HCT116 (cell line): ENCODE results near the gene HNRNPA1. TPM values are rescaled to one million over a fixed set of nuclear protein-coding genes. Genes with fewer than 3 reads are reported as not detected.

Source experiments
- ATAC-seq: fragments of 200-7000 bp; cut with Tn5 transposase; 2 replicates; pipeline ENCODE4 v1.9.1; 2020; ENCODE audit warnings: mild to moderate bottlenecking, moderate library complexity
- BruUV-seq: library from RNA; stranded (reverse); fragments of 400-500 nt; replicated peaks from 2 replicates; lab custom pipeline; 2021; lab: Mats Ljungman, UMichigan
- CTCF ChIA-PET: fragments of 300-600 bp; sonication (Branson Sonifier 250); formaldehyde crosslinking; loops from one replicate; lab custom pipeline; 2021; ENCODE audit warnings: antibody characterized with exemption; lab: Charles Lee
- POLR2A ChIA-PET: fragments of 300-600, 350-600 bp; sonication (Branson Sonifier 250); formaldehyde crosslinking; loops from one replicate; lab custom pipeline; 2021; ENCODE audit warnings: antibody characterized with exemption; lab: Charles Lee
- RAD21 ChIA-PET, 2 experiments: fragments of 300-600 bp; sonication (Branson Sonifier 250); formaldehyde crosslinking; loops; one replicate each; lab custom pipeline; 2023; ENCODE audit warnings: low total read pairs in 2 of 2; ENCODE audit not compliant: uncharacterized antibody in 2 of 2, unreplicated experiment in 2 of 2, low non-redundant PET in 1 of 2; lab: Charles Lee
- DNase-seq: peaks from one replicate; pipeline ENCODE4 v3.0.0-alpha.2; 2010; ENCODE audit warnings: low read depth, low spot score
- H2AFZ ChIP-seq: fragments of 200-600 bp; shearing (Covaris generic), sonication (generic); 2 replicates; pipeline ENCODE4 v1.6.1; 2017; ENCODE audit warnings: low read depth, mixed run types, mixed read lengths, antibody characterized with exemption, low read length; ENCODE audit not compliant: poor library complexity, severe bottlenecking
- H3K27ac ChIP-seq: 2 replicates; pipeline ENCODE4 v1.5.1; 2012; ENCODE audit warnings: low read depth, low read length
- H3K27me3 ChIP-seq: fragments of 200-600 bp; sonication (generic); 2 replicates; pipeline ENCODE4 v1.6.1; 2016; ENCODE audit warnings: mixed run types, low read length, mixed read lengths; ENCODE audit not compliant: insufficient read depth
- H3K36me3 ChIP-seq, 2 experiments: fragments of 200-500 bp in 1 of 2; fragments of 200-600 bp in 1 of 2; sonication (Bioruptor generic) in 1 of 2; sonication (generic) in 1 of 2; 2 replicates each; pipeline versions ENCODE4 v1.5.1 to v1.6.1; 2014 to 2016; ENCODE audit warnings: low read length in 2 of 2, inconsistent platforms in 1 of 2, mixed read lengths in 1 of 2, mixed run types in 1 of 2; ENCODE audit not compliant: insufficient read depth in 2 of 2, control insufficient read depth in 1 of 2
- H3K4me1 ChIP-seq, 2 experiments: fragments of 200-600 bp in 1 of 2; sonication (generic) in 1 of 2; 2 replicates each; pipeline versions ENCODE4 v1.5.1 to v1.6.1; 2012 to 2017; ENCODE audit warnings: low read length in 2 of 2, inconsistent platforms in 1 of 2, mild to moderate bottlenecking in 1 of 2, mixed read lengths in 1 of 2, mixed run types in 1 of 2, moderate library complexity in 1 of 2; ENCODE audit not compliant: insufficient read depth in 2 of 2, control insufficient read depth in 1 of 2
- H3K4me2 ChIP-seq: fragments of 200-600 bp; sonication (generic); 2 replicates; pipeline ENCODE4 v1.6.1; 2017; ENCODE audit warnings: mixed run types, low read length, mixed read lengths
- H3K4me3 ChIP-seq, 2 experiments: fragments of 200-600 bp in 1 of 2; sonication (generic) in 1 of 2; replicated peaks in 1 of 2; 2 replicates each; pipeline ENCODE4 v1.5.1; 2011 to 2016; ENCODE audit warnings: low read length in 2 of 2, control low read depth in 1 of 2, low read depth in 1 of 2, mild to moderate bottlenecking in 1 of 2, mixed read lengths in 1 of 2, mixed run types in 1 of 2
- H3K79me2 ChIP-seq: fragments of 200-600 bp; sonication (generic); 2 replicates; pipeline ENCODE4 v1.6.1; 2017; ENCODE audit warnings: mild to moderate bottlenecking, mixed run types, low read length, moderate library complexity, mixed read lengths; ENCODE audit not compliant: insufficient read depth
- H3K9ac ChIP-seq: fragments of 200-600 bp; sonication (generic); 2 replicates; pipeline ENCODE4 v1.6.1; 2016; ENCODE audit warnings: low read length, mixed read lengths
- H3K9me2 ChIP-seq: fragments of 200-600 bp; sonication (generic), shearing (Covaris generic); 2 replicates; pipeline ENCODE4 v1.6.1; 2017; ENCODE audit warnings: mixed run types, mild to moderate bottlenecking, moderate library complexity; ENCODE audit not compliant: insufficient read depth
- H3K9me3 ChIP-seq, 2 experiments: fragments of 200-500 bp in 1 of 2; fragments of 200-600 bp in 1 of 2; sonication (Bioruptor generic) in 1 of 2; sonication (generic) in 1 of 2; 2 replicates each; pipeline ENCODE4 v1.6.1; 2014 to 2017; ENCODE audit warnings: low read length in 2 of 2, mixed read lengths in 2 of 2, inconsistent platforms in 1 of 2, low read depth in 1 of 2, mild to moderate bottlenecking in 1 of 2, mixed run types in 1 of 2, moderate library complexity in 1 of 2; ENCODE audit not compliant: control insufficient read depth in 1 of 2, insufficient read depth in 1 of 2
- H4K20me1 ChIP-seq: fragments of 200-600 bp; sonication (generic), shearing (Covaris generic); 2 replicates; pipeline ENCODE4 v1.6.1; 2017; ENCODE audit warnings: mixed run types, mild to moderate bottlenecking, moderate library complexity; ENCODE audit not compliant: insufficient read depth
- CBX3 ChIP-seq: IDR thresholded peaks from 2 replicates; pipeline ENCODE4 v1.6.1; 2012; ENCODE audit warnings: low read depth
- CEBPB ChIP-seq: IDR thresholded peaks from 2 replicates; pipeline ENCODE4 v1.6.1; 2012; ENCODE audit warnings: low read depth
- CTCF ChIP-seq, 3 experiments: fragments of 200-600 bp in 1 of 3; sonication (generic) in 1 of 3; IDR thresholded peaks in 2 of 3; conservative IDR thresholded peaks in 1 of 3; 2 replicates each; pipeline ENCODE4 v1.5.1; 2012 to 2017; ENCODE audit warnings: low read depth in 2 of 3, low read length in 2 of 3, antibody characterized with exemption in 1 of 3, borderline replicate concordance in 1 of 3, control low read depth in 1 of 3, mild to moderate bottlenecking in 1 of 3, mixed read lengths in 1 of 3, mixed run types in 1 of 3, moderate library complexity in 1 of 3; ENCODE audit not compliant: insufficient read depth in 1 of 3
- EZH2 ChIP-seq: fragments of 200-600 bp; sonication (generic); IDR thresholded peaks from 2 replicates; pipeline ENCODE4 v1.6.1; 2017; ENCODE audit warnings: antibody characterized with exemption, mixed run types
- FOSL1 ChIP-seq: IDR thresholded peaks from 2 replicates; pipeline ENCODE4 v1.6.1; 2012; ENCODE audit warnings: low read depth
- POLR2A ChIP-seq: IDR thresholded peaks from 2 replicates; pipeline ENCODE4 v1.7.0; 2011; ENCODE audit warnings: borderline replicate concordance; ENCODE audit not compliant: insufficient read depth, insufficient read length; ENCODE audit errors: extremely low read depth
- RAD21 ChIP-seq: IDR thresholded peaks from 2 replicates; pipeline ENCODE4 v1.6.1; 2012; ENCODE audit warnings: low read depth, mild to moderate bottlenecking
- REST ChIP-seq: IDR thresholded peaks from 2 replicates; pipeline ENCODE4 v1.6.1; 2012; ENCODE audit warnings: low read depth
- SRF ChIP-seq: IDR thresholded peaks from 2 replicates; pipeline ENCODE4 v1.6.1; 2012; ENCODE audit warnings: low read depth
- TCF7L2 ChIP-seq: IDR thresholded peaks from 2 replicates; pipeline ENCODE4 v1.7.0; 2011; ENCODE audit warnings: borderline replicate concordance, inconsistent platforms; ENCODE audit not compliant: insufficient read depth, insufficient read length; ENCODE audit errors: extremely low read depth
- YY1 ChIP-seq: IDR thresholded peaks from 2 replicates; pipeline ENCODE4 v1.6.1; 2011; ENCODE audit warnings: low read length, low read depth, moderate library complexity, mild to moderate bottlenecking; ENCODE audit not compliant: insufficient replicate concordance; ENCODE audit errors: extremely low read depth
- ZNF274 ChIP-seq: fragments of 200-500 bp; sonication (Bioruptor generic); IDR thresholded peaks from 2 replicates; pipeline ENCODE4 v1.6.1; 2014; ENCODE audit warnings: mild to moderate bottlenecking, low read depth, low read length, inconsistent platforms
- intact Hi-C: fragments of 100-400 bp; cut with micrococcal nuclease; formaldehyde crosslinking; loops from 2 replicates; pipeline ENCODE4 v1.10.0; 2022
- total RNA-seq: library from RNA; stranded (reverse); gene quantifications from one replicate; pipeline ENCODE4 v1.2.1, GENCODE V29; 2021; ENCODE audit not compliant: unreplicated experiment

Gene HNRNPA1
- total RNA-seq, 1 experiment from 2014 or later = 1,878 TPM

- TF ChIP-seq REST (no peak), YY1 (no peak), POLR2A (no peak), ZNF274 (no peak), EZH2 (no peak), CBX3 (no peak), CEBPB (no peak)
These were observed 12.4 kb downstream of the HNRNPA1 start (continued) for GRCh38 chr12:54292931-54293241.

DNA sequence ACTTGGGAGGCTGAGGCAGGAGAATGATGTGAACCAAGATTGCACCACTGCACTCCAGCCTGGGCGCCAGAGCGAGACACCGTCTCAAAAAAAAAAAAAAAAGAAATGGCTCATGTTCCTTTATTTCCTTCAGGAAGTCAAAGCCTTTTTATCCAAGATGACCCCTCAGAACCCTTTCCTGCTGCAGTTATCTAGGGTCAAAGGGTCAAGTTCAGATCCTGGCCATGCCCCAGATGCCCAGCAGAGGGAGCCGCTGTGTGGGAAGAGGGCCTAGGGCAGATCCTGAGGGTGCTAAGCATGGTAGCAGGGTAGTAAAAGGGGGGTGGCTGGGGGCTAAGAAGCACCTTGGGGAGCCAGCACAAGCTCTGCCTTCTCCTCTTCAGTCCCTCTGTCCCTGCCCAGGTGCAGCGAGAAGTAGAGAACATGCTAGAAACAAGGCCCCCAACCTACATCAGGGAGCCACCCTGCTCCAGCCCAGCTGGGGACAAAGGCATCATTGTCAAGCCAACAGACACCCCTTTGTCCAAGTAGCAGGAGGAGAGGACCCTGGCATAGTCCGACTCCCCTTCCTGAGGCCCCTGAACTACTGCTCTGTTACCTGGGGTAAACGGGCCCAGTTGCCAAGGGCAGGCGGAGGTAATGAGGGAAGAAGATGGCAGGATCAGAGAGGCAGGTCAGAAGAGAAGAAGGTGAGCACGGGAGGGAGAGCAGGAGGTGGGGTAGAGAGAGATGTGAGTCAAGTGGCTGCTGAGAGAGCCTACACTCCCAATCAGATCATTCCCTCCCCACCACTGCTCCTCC, 13.8 kb downstream of the HNRNPA1 start:
- BruUV-seq = no TSS peak
- intact Hi-C loops = loop anchor here (1.0 kb wide), 2 partner anchors 30 to 66 kb away; no protein-coding TSS in a partner anchor
- H3K4me1 ChIP-seq = no peaks in the 10 kb centered on the region
- ChIA-PET POLR2A (interaction anchor here (1.0 to 2.6 kb wide), 4 partner anchors 8 to 31 kb away, joined by 4 to 15 read pairs (median 8); partner anchors contain the start of genes CBX5, COPZ1 and HNRNPA1), CTCF (interaction anchor here (0.7 to 2.8 kb wide), 12 partner anchors 9 to 85 kb away, joined by 3 to 16 read pairs (median 4); partner anchors contain the start of genes CBX5, COPZ1 and HNRNPA1), RAD21 (interaction anchor here (0.7 to 1.3 kb wide), 5 partner anchors 30 to 74 kb away, joined by 3 to 5 read pairs (median 4); partner anchors contain the start of gene COPZ1 (in 1 of the 2))
- H3K4me2 ChIP-seq = no peak overlapping the region
- peaks cover 4% of the 10 kb centered on the region; the same call in 1 of the 2 replicates for H3K27me3 ChIP-seq
- ATAC-seq = peak; percentile 79
- no peak overlapping the region for H3K4me3 ChIP-seq
- no peaks in the 10 kb centered on the region for H3K79me2 ChIP-seq
- no peaks in the 10 kb centered on the region for H3K36me3 ChIP-seq
- TF ChIP-seq REST = no peak
- peak; percentile 90 for TF ChIP-seq RAD21
- TF ChIP-seq YY1 = peak; percentile 38
- peak; percentile 90 to 96 (median 91); a peak in 5 of 6 replicates for TF ChIP-seq CTCF (IDR thresholded peaks at IDR 0.05 in 2 of 3, conservative IDR thresholded peaks at IDR 0.05 in 1 of 3; ENCODE audit: borderline replicate concordance in 1 of 3, insufficient read depth in 1 of 3, low read depth in 2 of 3, low read length in 2 of 3)
- TF ChIP-seq POLR2A = no peak
- no peak for TF ChIP-seq ZNF274
- no peak for TF ChIP-seq EZH2
- no peak for TF ChIP-seq TCF7L2
- no peak for TF ChIP-seq SRF
- no peak for TF ChIP-seq FOSL1
- no peak for TF ChIP-seq CBX3
- no peaks in the 10 kb centered on the region for H3K9me2 ChIP-seq
- no peaks in the 10 kb centered on the region for H3K9me3 ChIP-seq
- H4K20me1 ChIP-seq = no peaks in the 10 kb centered on the region
- H3K9ac ChIP-seq = no peak overlapping the region
- DNase-seq = no peak
- no peak overlapping the region for H3K27ac ChIP-seq
- no peak overlapping the region for H2AFZ ChIP-seq
